ENCODE data around the gene RPL18A.

The RPL18A gene

DNA sequence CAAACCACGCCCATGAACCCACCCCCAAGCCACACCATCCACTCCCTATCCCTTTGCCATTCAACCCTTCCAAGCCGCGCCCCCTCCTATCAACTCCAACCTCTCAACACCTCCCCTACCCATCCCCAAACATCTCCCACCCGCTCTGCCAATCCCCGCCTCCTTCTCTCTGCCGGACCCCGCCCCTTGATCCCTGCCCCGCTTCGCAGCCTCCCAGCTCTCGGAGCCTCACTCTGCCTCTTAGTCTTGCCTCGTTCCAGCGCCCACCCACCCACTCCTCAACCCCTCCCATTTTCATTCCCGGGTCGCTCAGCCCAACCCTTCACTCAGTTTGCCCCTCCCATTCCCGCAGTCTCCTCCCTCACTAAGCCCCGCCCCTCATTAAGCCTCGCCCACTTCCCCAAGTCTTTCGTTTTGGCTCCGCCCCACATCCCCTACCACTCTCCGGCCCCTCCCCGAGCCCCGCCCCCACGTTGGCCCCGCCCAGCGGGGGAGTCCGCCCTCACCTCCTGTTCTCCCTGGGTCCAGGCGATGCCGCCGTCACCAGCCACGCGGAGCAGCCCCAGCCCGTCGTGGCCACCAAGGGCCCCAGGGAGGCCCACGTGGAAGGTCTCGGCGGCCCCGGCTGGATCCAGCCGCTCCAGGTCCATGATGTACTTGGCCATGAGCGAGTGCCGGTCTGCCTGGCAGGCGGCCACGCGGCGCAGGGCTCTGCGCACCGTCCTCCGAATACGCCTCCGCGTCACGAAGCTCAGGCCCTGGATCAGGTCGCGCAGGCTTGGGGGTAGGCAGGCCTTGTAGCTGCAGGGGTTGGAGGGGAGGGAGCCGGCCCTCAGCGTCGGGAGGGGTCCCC, 17.7 kb upstream of the RPL18A start:
- TF ChIP-seq, protein P1, sequence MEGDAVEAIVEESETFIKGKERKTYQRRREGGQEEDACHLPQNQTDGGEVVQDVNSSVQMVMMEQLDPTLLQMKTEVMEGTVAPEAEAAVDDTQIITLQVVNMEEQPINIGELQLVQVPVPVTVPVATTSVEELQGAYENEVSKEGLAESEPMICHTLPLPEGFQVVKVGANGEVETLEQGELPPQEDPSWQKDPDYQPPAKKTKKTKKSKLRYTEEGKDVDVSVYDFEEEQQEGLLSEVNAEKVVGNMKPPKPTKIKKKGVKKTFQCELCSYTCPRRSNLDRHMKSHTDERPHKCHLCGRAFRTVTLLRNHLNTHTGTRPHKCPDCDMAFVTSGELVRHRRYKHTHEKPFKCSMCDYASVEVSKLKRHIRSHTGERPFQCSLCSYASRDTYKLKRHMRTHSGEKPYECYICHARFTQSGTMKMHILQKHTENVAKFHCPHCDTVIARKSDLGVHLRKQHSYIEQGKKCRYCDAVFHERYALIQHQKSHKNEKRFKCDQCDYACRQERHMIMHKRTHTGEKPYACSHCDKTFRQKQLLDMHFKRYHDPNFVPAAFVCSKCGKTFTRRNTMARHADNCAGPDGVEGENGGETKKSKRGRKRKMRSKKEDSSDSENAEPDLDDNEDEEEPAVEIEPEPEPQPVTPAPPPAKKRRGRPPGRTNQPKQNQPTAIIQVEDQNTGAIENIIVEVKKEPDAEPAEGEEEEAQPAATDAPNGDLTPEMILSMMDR (IDR thresholded peaks at IDR 0.05; ENCODE audit: low read length, missing control alignments): no peak
- peak; percentile 89 for DNase-seq (ENCODE audit: low read depth)
- peak overlapping the region; percentile 39 for H3K4me3 ChIP-seq (replicated peaks; ENCODE audit: low read depth, low read length)

DNA sequence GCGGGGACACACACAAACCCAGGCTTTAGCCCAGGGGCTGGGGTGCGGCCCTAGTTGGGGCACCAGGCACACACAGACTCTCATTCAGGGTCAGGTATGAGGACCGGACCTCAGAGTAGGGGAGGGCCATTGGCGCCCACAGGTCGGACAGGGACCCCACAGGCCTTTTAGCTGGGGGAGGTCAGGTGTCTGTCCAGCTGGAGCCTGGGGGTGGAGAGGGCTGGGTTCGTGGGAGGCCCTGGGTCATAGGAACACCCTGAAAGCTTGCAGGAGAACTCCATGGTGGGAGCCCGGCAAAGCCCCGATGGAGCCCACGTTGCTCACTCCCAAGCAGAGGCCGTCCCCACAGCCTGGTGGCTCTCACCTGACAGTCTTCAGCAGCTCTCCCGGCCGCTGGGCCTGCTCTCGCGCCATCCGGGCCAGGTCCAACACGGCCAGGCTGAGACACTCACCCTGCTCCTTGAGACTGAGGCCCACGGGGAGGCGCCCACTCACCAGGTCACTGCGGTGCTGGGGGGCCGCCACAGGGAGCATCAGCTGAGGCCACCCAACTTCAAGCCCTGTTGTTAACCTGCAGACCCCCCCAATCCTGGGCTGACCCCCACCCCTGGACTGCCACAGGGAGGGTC, 16.9 kb upstream of the RPL18A start:
- TF ChIP-seq, protein P1 (IDR thresholded peaks at IDR 0.05; ENCODE audit: low read length, missing control alignments): no peak
- peak overlapping the region; percentile 38 for H3K4me3 ChIP-seq (replicated peaks; ENCODE audit: low read depth, low read length)

DNA sequence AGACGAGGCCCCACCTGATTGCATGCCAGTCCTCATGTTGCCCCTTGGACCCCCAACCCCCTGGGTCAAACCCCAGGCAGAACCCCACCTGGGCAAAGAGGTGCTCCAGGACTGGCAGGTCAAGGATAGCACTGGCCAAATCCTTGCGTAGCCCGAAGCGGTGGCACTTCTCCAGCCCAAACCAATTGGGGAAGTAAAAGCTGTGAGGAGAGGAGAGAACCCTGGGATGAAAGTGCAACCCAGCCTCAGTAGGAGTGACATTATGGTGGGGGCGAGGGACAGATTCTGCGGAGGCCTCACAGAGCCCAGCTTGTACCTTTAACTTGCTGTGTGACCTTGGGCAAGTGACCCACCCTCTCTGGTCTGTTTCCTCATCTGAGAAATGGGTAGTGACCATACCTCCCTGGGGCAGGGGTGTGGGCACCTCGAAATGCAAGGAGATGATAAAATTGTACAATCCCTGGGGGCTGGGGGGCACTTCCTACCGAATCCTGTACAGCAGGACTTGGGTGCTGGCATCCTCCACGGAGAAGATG, 16.4 kb upstream of the RPL18A start:
- DNase-seq (ENCODE audit: low read depth): no peak
- TF ChIP-seq, protein P1 (IDR thresholded peaks at IDR 0.05; ENCODE audit: low read length, missing control alignments): no peak
- no peak overlapping the region for H3K4me3 ChIP-seq (replicated peaks; ENCODE audit: low read depth, low read length)

More for the DNA sequence above, 16.9 kb upstream of the RPL18A start:
- DNase-seq (ENCODE audit: low read depth): no peak

DNA sequence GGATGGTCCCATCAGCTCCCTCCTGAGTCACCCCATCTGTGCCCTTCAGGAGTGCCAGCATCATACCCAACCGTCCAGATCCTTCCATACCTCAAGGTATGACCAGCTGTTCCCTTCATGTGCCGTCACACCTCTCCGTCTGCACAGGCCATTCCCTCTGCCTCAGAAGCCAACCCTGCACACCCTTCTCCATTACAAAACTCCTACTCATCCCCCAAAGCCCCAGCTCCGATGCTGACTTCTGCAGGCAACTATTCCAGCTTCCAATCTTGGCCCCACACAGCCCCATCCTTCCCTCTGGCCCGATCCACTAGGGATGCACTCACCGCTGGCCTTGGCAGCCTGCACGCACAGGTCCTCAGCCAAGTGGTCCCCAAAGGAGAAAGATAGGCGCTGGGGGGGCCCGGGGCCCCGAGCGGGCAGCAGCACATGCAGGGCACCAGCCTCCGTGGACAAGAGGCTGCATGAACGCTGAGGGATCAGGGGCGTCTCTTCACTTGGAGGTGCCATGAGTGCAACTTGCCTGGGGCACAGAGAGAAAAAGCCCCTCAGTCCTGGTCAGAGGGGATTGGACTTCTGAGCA, 15.7 kb upstream of the RPL18A start:
- TF ChIP-seq, protein P1 (IDR thresholded peaks at IDR 0.05; ENCODE audit: low read length, missing control alignments): no peak
- no peak overlapping the region for H3K4me3 ChIP-seq (replicated peaks; ENCODE audit: low read depth, low read length)
- DNase-seq (ENCODE audit: low read depth): no peak

DNA sequence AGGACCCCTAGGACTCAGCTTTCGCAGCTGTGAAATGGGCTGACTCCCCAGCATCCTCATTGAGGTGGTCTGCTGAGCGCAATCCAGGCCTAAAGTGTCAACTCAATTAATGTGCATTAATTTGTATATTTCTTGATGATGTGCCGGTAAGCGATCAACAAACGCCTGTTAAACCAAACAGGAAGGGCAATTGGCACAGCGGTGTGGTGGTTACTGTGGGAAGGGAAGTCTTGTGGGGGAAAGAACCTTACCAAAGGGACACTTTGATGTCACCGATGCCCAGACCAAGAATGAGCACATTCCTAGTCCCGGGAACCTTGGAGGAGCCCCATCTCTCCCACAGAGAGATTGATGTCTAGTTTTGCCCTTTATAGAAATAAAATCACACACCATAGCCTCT, 13.6 kb upstream of the RPL18A start:
- TF ChIP-seq, protein P1 (IDR thresholded peaks at IDR 0.05; ENCODE audit: low read length, missing control alignments): no peak
- no peak for DNase-seq (ENCODE audit: low read depth)
- no peak overlapping the region for H3K4me3 ChIP-seq (replicated peaks; ENCODE audit: low read depth, low read length)

DNA sequence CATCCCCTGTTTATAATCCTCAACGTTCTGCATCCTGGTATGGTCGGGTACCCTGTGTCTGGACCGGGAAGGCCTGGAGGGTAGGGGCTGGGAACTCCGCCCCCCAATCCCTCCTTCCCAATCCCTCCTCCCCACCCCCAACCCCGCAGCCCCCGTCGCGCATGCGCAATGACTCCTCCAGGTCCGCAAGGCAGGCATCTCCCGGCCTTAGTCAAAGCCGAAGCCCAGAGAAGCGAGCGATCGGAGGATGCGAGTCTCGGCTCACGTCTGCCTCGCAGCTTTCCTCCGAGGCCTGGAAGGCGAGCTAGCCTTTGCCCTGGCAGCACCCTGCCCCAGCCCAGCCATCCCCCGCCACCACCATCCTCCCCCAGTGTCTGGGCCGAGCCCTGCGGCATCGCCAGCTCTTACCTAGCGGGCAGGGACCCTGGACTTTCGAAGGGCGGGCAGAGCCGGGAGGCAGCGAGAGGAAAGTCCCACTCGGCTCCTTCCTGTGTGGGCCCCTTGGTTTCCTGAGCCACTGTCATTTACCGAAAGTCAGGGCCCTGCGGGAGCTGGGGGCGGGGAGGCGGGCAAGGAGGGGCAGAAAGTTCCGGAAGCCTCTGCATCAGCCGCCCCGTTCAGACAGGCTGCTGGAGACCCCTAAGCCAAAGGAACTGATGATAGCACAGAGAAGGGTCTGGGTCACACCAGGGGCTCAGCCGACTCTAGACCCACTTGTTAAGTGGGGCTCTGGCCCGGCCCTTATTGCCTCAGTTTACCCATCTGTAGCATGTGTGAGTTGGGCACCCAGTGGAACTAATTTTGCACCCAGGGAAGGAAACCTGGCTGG, 12.0 kb upstream of the RPL18A start, which contains the start of gene JAK3:
TSS of gene JAK3 (minus strand) at position 445 of the 829 bp plus-strand sequence. CDS start 3,565 bp downstream, outside the sequence.
- H3K4me3 ChIP-seq (replicated peaks; ENCODE audit: low read depth, low read length): peak within 1 kb of the TSS; percentile 53
- TF ChIP-seq, protein P1 (IDR thresholded peaks at IDR 0.05; ENCODE audit: low read length, missing control alignments): no peak
- peak; percentile 82 for DNase-seq (ENCODE audit: low read depth)
